Natural killer cell (primary cell): ENCODE data around the gene PEDS1. TPM values are rescaled to one million over a fixed set of nuclear protein-coding genes. Genes with fewer than 3 reads are reported as not detected.

Source experiments
- ATAC-seq, 3 donors: fragments of 150-1000 bp in 2 of 3; fragments of 200-7000 bp in 1 of 3; cut with Tn5 transposase; 1 replicate in 1 of 3; 2 replicates in 2 of 3; pipeline ENCODE4 v1.10.0; 2021; ENCODE audit warnings: mild to moderate bottlenecking in 2 of 3, moderate library complexity in 2 of 3
- DNase-seq, 2 donors: peaks; one replicate each; pipeline versions ENCODE4 v3.0.0 to v3.0.0-alpha.2; 2013 to 2021; ENCODE audit warnings: mixed read lengths in 1 of 2
- H3K27ac ChIP-seq: one replicate; pipeline ENCODE4 v1.5.1; 2013; ENCODE audit warnings: mild to moderate bottlenecking, low read length
- H3K27me3 ChIP-seq: one replicate; pipeline ENCODE4 v1.6.1; 2013; ENCODE audit warnings: low read length; ENCODE audit not compliant: control insufficient read depth, insufficient read depth
- H3K36me3 ChIP-seq: one replicate; pipeline ENCODE4 v1.6.1; 2013; ENCODE audit warnings: low read length; ENCODE audit not compliant: control insufficient read depth, insufficient read depth
- H3K4me1 ChIP-seq: one replicate; pipeline ENCODE4 v1.6.1; 2013; ENCODE audit warnings: low read length; ENCODE audit not compliant: control insufficient read depth, insufficient read depth
- H3K4me3 ChIP-seq: one replicate; pipeline ENCODE4 v1.5.1; 2013; ENCODE audit warnings: low read length
- H3K9me3 ChIP-seq: one replicate; pipeline ENCODE4 v1.6.1; 2013; ENCODE audit warnings: low read length; ENCODE audit not compliant: control insufficient read depth, insufficient read depth
- H3K27ac Mint-ChIP-seq, 2 donors: one replicate each; pipeline ENCODE4 v1.8.0; 2022; ENCODE audit warnings: mild to moderate bottlenecking in 2 of 2, mixed read lengths in 2 of 2, moderate library complexity in 1 of 2
- H3K27me3 Mint-ChIP-seq, 2 donors: one replicate each; pipeline ENCODE4 v1.8.0; 2022; ENCODE audit warnings: low read depth in 2 of 2, mixed read lengths in 2 of 2
- H3K36me3 Mint-ChIP-seq: one replicate; pipeline ENCODE4 v1.8.0; 2022; ENCODE audit warnings: mixed read lengths
- H3K4me1 Mint-ChIP-seq, 2 donors: one replicate each; pipeline ENCODE4 v1.8.0; 2022; ENCODE audit warnings: mixed read lengths in 2 of 2
- H3K4me3 Mint-ChIP-seq: one replicate; pipeline ENCODE4 v1.8.0; 2022; ENCODE audit warnings: mild to moderate bottlenecking, moderate library complexity, mixed read lengths
- H3K9me3 Mint-ChIP-seq, 2 donors: one replicate each; pipeline ENCODE4 v1.8.0; 2022; ENCODE audit warnings: mixed read lengths in 2 of 2
- WGBS: methylation state at CpG from one replicate; pipeline ENCODE4 v1.1.7; 2013; ENCODE audit warnings: missing lambda C conversion rate; ENCODE audit not compliant: insufficient coverage; 5-methylcytosine and 5-hydroxymethylcytosine counted together
- intact Hi-C: fragments of 100-400 bp; cut with micrococcal nuclease; formaldehyde crosslinking; loops from one replicate; pipeline ENCODE4 v1.14.2; 2022
- total RNA-seq, 4 donors: library from RNA; stranded (reverse); fragments of 120-200 nt in 1 of 4; gene quantifications; one replicate each; pipeline versions ENCODE4 v1.2.3 to v1.2.4, GENCODE V29; 2013 to 2022
- TF ChIP-seq, protein P1 (sequence below): fragments of 200-600 bp; IDR thresholded peaks from one replicate; pipeline ENCODE4 v1.8.0; 2022; ENCODE audit warnings: antibody characterized with exemption

PEDS1 gene
- total RNA-seq, 3 donors from 2014 or later (not counting 1 experiment from before 2014, with no cell fraction given): 27.4 to 32.8 (median 31.5) TPM

DNA sequence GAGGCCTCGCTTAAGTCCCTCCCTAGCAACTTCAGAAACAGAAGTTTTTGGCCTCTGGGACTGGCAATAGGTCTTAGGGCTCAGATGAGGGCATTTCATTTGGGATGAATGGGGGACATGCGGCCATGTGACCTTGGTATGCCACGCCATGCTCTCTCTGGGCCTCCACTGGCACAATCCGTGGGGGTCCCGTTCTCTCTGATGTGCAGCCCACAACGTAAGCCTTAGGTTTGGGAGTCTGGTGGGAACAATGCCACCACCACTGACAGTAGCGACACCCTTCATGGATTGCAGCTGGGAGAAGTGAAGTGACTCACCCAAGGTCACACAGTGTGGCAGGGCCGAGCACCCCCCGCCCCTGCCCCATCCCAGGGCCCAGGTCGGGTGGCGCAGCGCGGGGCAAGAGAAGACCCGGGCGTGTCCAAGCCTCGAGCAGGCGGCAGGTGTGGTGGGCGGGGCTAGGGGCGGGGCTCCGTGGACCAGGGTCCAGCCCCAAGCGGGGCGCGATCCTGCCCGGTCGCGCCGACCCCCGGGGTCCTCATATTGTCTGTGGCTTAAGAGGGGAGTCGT is 36.2 kb upstream of the PEDS1 start:
- TF ChIP-seq, protein P1, sequence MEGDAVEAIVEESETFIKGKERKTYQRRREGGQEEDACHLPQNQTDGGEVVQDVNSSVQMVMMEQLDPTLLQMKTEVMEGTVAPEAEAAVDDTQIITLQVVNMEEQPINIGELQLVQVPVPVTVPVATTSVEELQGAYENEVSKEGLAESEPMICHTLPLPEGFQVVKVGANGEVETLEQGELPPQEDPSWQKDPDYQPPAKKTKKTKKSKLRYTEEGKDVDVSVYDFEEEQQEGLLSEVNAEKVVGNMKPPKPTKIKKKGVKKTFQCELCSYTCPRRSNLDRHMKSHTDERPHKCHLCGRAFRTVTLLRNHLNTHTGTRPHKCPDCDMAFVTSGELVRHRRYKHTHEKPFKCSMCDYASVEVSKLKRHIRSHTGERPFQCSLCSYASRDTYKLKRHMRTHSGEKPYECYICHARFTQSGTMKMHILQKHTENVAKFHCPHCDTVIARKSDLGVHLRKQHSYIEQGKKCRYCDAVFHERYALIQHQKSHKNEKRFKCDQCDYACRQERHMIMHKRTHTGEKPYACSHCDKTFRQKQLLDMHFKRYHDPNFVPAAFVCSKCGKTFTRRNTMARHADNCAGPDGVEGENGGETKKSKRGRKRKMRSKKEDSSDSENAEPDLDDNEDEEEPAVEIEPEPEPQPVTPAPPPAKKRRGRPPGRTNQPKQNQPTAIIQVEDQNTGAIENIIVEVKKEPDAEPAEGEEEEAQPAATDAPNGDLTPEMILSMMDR: no peak

DNA sequence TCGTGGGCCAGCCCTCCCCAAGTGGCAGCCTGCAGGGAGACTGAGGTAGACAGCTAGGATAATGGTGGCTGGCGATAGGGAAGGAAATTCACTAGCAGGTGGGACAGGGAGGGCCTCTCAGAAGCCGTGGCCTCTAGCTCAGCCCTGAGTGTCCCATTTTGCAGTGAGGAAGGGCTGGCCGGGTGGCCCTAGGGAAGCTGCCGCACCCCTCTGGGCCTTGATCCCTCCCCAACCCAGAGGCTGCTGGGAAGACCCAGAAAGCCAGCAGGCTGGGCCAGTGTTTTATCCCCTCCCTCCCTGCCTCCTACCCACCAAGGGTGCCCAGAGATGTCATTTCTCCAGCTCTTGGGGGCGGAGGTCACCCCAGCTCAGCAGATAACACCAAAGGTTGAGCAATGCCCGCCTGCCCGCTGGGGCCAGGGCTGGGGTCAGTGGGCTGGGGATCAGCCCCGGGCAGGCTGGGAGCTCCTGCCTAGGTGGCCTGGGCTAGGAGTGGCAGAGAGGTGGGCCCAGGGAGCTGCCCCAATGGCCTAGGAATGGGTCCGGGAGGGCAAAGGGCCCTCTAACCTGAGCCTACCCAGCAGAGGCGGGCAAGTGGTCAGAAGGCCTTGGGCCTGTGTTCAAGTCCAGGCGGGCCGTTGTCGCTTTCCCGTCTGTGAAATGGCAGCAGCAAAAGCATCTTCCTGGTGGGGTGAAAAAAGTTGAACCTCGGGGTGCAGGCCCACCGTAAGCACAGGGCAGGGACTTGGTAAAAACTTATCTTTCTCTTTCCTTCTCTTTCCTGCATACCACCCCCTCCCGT is 35.6 kb upstream of the PEDS1 start:
- peaks cover 24% of the 10 kb centered on the region in 2 donors for H3K4me1 Mint-ChIP-seq
- ATAC-seq: no peak
- 93% methylated on average over 18 of the region's 18 CpGs for WGBS
- Histone ChIP-seq H3K4me3 (no peak overlapping the region), H3K27me3 (peaks cover 2% of the 10 kb centered on the region), H3K9me3 (no peaks in the 10 kb centered on the region), H3K27ac (no peak overlapping the region), H3K36me3 (no peaks in the 10 kb centered on the region), H3K4me1 (peaks cover 25% of the 10 kb centered on the region)
- peaks cover 9 to 21% of the 10 kb centered on the region in 2 donors for H3K27me3 Mint-ChIP-seq
- H3K9me3 Mint-ChIP-seq: no peaks in the 10 kb centered on the region
- peak overlapping the region; percentile 18 for H3K4me3 Mint-ChIP-seq
- no peak for DNase-seq
- H3K36me3 Mint-ChIP-seq: no peaks in the 10 kb centered on the region
- peak overlapping the region in 1 of 2 donors; percentile 94 for H3K27ac Mint-ChIP-seq
- TF ChIP-seq, protein P1: no peak
- intact Hi-C loops: no loop called here

More for the DNA sequence above, 36.2 kb upstream of the PEDS1 start:
- H3K27me3 ChIP-seq: peaks cover 2% of the 10 kb centered on the region
- Mint-ChIP-seq H3K36me3 (no peaks in the 10 kb centered on the region), H3K27ac (peak overlapping the region in 1 of 2 donors; percentile 94), H3K9me3 (no peaks in the 10 kb centered on the region), H3K4me1 (peaks cover 27% of the 10 kb centered on the region in 2 donors), H3K27me3 (peaks cover 9 to 14% of the 10 kb centered on the region in 2 donors), H3K4me3 (peak overlapping the region; percentile 57)
- 49% methylated on average over 29 of the region's 29 CpGs for WGBS
- peaks cover 27% of the 10 kb centered on the region for H3K4me1 ChIP-seq
- H3K27ac ChIP-seq: peak overlapping the region; percentile 36
- DNase-seq (peak in 1 of 2 donors; percentile 44), ATAC-seq (no peak)
- H3K9me3 ChIP-seq: no peaks in the 10 kb centered on the region
- peaks cover 4% of the 10 kb centered on the region for H3K36me3 ChIP-seq
- intact Hi-C loops: loop anchor here (1.0 to 2.0 kb wide), 3 partner anchors 197 to 275 kb away; no protein-coding TSS in a partner anchor
- H3K4me3 ChIP-seq: no peak overlapping the region

DNA sequence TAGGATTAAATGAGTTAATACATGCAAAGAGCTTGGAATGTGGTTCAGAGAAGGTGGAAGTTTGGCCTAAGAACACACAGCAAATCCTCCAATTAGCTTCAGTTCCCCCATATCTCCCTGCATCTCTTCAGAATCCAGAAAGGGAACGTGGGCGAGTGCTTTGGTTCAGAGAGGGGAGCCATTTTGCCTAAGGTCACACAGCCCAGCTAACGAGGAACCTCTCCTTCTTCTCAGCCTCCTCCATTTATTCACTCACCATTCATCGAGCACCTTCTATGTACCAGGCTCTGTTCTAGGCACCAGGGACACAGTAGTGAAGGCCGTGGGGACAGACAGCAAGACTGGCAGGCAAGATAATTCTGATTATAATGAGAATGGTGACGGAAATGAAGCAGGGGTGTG is 34.8 kb upstream of the PEDS1 start:
- no peak overlapping the region for H3K27ac ChIP-seq
- TF ChIP-seq, protein P1: no peak
- ATAC-seq (no peak), DNase-seq (no peak)
- Mint-ChIP-seq H3K27ac (peak overlapping the region in 1 of 2 donors; percentile 63), H3K4me3 (peak overlapping the region; percentile 46), H3K9me3 (no peaks in the 10 kb centered on the region), H3K27me3 (peaks cover 11 to 27% of the 10 kb centered on the region in 2 donors), H3K4me1 (peaks cover 17 to 18% of the 10 kb centered on the region in 2 donors), H3K36me3 (no peaks in the 10 kb centered on the region)
- H3K4me3 ChIP-seq: no peak overlapping the region
- 94% methylated on average over 6 of the region's 6 CpGs for WGBS
- intact Hi-C loops: no loop called here
- H3K4me1 ChIP-seq: peaks cover 18% of the 10 kb centered on the region
- no peaks in the 10 kb centered on the region for H3K9me3 ChIP-seq
- H3K36me3 ChIP-seq: no peaks in the 10 kb centered on the region
- peaks cover 2% of the 10 kb centered on the region for H3K27me3 ChIP-seq
